KG1 (cell line): Measurements from ENCODE around the gene TMPRSS15.
"Not testable (repeated sequence)": the region's sequence is repeated elsewhere in the genome, so short reads cannot be mapped to it uniquely, and the experiment has no call there.

Source experiments
- DNase-seq: peaks from one replicate; lab custom pipeline; 2025; lab: John Stamatoyannopoulos, UW

TMPRSS15 gene

GRCh38 chr21:18403735-18404450 is at the start of gene TMPRSS15:
Gene TMPRSS15, minus strand, starts transcription at chr21:18403785. Its CDS starts 163 bp downstream, at chr21:18403622.
- DNase-seq, result no peak

GRCh38 chr21:18451670-18452069 is 48.1 kb upstream of the TMPRSS15 start:
- no peak for DNase-seq

GRCh38 chr21:18449605-18450550 is 46.3 kb upstream of the TMPRSS15 start:
- no peak for DNase-seq

DNA sequence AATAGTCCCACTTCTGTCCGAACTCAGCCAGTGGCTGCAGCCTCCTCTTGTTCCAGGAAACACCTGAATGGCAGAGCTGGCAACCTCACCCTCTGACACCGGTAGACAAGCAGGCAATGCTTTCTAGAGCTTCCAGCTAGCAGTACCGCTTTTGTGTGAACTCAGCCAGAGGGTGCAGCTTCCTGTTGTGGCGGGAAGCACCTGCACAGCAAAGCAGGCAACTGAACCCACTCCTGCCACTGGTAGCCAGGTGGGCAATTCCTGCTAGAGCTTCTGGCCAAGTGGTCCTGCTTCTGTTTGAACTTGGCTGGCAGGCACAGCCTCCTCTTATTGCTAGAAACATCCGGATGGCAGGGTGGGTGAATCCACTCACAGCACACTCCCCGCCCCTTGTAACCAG is 40.1 kb upstream of the TMPRSS15 start:
- no peak for DNase-seq

DNA sequence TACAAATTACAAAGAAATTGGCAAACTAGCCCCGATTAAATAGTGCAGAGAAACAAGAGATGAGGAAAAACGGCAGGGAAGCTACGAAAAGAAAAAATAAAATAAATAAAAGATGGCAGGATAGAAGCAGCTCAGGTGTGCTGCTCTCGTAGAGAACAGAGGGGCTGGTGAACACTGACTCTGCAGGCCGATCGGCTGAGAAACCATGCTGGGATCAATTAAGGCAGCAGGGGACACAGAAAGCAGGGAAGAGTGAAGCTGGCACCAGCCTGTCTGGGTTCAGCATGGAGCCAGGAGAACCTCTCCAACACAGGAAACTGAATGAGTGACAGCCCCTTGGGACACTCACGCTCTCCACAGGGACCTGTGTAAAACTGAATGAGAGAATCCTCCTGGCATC is 39.5 kb upstream of the TMPRSS15 start:
- no peak for DNase-seq

DNA sequence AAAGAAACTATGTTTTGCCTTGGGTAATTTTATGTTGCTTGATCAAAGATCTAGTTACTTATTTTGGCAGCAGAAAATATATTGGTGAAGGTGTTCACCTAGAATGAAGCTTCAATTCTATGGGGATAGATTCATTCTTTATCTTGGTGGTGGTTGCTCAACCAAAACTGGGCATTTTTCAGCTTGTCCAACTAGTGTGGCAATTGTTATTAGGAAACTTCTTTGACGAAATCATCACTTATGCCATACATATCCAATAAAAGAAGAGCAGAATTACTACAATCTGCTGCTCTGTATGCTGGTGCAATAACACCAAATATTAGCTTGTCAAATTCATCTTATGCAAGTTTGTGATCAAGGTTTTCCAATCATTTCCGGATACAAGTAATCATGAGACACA is 26.8 kb upstream of the TMPRSS15 start:
- DNase-seq, result no peak

DNA sequence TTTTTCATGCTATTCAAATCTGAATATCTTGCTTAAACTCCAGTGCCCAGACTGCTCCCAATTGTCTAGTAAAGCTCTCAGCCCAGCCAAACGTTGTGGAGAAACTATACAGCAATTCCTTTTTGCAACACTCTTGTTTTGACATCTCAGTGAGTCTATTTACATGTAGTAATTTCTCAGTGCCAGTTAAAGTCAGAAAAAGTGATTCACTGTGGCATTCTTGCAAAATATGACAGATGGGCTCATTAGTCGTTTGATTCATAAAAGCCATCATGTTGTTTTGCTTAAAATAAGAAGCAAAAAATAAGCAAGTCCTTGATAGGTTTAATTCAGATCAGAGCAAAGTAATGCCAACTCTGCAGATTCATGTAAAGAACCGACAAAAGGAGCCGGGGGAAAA is 20.7 kb upstream of the TMPRSS15 start:
- DNase-seq, result no peak

DNA sequence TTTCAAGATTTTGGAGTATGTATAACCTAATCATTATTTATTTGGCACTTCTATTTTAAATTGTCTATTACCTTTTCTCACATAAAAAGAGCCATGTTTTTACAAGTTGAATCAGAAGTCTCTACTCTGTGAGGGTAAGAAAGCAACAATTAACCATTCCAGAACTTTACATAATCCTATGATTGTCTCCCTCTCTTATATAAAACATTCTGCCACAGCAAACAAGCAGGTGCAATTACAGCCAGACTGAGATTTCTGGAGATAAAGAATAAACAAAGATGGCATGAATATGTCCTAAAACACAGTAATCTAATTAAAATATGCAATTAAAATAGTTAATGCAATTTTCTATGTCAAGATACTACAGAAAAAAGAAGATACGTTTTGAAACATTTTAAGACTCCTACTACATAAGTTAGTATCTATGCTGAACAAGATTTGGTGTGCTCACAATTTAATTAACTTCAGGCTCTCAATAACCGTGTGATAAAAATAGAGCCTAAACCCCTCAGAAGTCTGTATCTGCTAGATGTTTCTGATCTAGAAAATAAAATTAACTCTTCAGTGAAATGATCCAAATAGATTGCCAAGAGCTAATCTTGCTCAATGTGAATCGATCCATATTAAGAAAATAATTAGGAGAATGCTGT is 13.7 kb upstream of the TMPRSS15 start:
- no peak for DNase-seq

- no peak for DNase-seq
Observed at GRCh38 chr21:18411565-18411964, 8.0 kb upstream of the TMPRSS15 start.

GRCh38 chr21:18409579-18409978 is 6.0 kb upstream of the TMPRSS15 start:
- no peak for DNase-seq

- no peak for DNase-seq
Observed at GRCh38 chr21:18398843-18399242, 4.7 kb downstream of the TMPRSS15 start.

DNA sequence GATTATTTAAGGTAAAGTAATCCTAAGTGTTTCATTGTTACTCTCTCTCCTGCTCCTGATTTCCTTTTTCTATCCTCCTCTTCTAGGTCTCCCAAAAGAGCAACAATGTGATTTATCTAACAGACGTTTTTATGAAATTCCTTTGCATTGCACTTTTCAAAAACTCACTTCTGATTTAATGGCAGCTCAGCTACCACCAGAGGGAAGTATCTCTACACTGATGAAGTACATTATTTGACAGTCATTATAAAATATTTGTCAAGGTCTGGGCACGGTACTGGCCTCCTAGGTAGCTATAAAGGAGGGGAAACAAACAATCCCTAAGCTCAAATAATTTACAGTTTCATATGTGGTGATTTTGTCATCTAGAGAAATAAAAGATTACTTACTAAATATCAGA is 15.6 kb downstream of the TMPRSS15 start:
- DNase-seq, result no peak

GRCh38 chr21:18384771-18385170 is 18.8 kb downstream of the TMPRSS15 start:
- no peak for DNase-seq

GRCh38 chr21:18382934-18383619 is 20.5 kb downstream of the TMPRSS15 start:
- not testable (repeated sequence) for DNase-seq

- DNase-seq, result no peak
Observed at GRCh38 chr21:18382141-18382540, 21.4 kb downstream of the TMPRSS15 start.

- DNase-seq, result no peak
Observed at GRCh38 chr21:18373606-18374005, 30.0 kb downstream of the TMPRSS15 start.

GRCh38 chr21:18370301-18370700 is 33.3 kb downstream of the TMPRSS15 start:
- no peak for DNase-seq

GRCh38 chr21:18369115-18369514 is 34.5 kb downstream of the TMPRSS15 start:
- no peak for DNase-seq

GRCh38 chr21:18368205-18368604 is 35.4 kb downstream of the TMPRSS15 start:
- DNase-seq, result no peak

- DNase-seq, result no peak
Observed at GRCh38 chr21:18356801-18357200, 46.8 kb downstream of the TMPRSS15 start.

DNA sequence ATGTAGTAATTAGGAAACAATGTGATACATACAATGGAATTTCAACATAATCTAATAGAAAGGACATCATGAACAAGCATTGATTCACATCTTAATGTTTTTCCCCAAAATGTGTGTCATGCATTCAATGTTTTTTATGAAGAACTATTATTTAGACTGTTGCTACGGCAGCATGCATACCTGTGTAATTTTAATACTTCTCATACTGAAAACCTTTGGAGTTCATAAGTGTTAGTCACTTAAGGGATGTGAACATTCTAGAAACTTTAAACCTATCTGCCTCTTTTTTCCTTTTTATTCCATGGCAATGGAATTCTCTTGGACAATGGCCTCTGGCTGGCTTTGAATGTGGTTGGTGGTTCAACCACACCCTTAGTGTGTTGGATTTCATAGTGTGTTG is 48.6 kb downstream of the TMPRSS15 start:
- no peak for DNase-seq

DNA sequence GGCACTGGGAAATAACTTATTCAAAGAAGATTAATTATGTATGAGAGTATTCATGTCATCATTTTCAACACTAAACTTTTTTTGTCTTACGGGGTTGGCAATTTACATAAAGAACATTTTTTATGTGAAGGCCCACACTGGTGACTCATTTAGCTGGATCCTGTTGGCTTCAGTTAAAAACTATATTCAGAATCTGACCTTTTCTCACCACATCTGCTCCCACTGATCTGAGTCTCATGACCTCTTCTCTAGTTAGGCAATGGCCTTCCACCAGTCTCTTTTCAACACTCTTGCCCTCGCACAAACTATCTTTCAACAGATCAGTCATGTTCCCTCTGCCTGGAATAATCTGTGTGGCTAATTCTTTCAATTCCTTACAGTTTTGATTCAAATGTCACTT is 53.4 kb downstream of the TMPRSS15 start:
- no peak for DNase-seq
